Mesenchymal stem cell (in vitro differentiated cells and primary cell): ENCODE results near the gene PAX7.
"Not testable (repeated sequence)": the region's sequence is repeated elsewhere in the genome, so short reads cannot be mapped to it uniquely, and the experiment has no call there.

Experiments
- DNase-seq: peaks from one replicate; pipeline ENCODE4 v3.0.0-alpha.2; 2013
- H2AFZ ChIP-seq: one replicate; pipeline ENCODE4 v1.6.1; 2013; ENCODE audit warnings: low read depth, mild to moderate bottlenecking, control low read depth, inconsistent platforms, low read length, moderate library complexity
- H2AK5ac ChIP-seq: 2 replicates; pipeline ENCODE4 v1.6.1; 2013; ENCODE audit warnings: low read length, moderate library complexity, mild to moderate bottlenecking, inconsistent platforms; ENCODE audit not compliant: severe bottlenecking
- H2BK120ac ChIP-seq: one replicate; pipeline ENCODE4 v1.6.1; 2013; ENCODE audit warnings: low read depth, mild to moderate bottlenecking, inconsistent platforms, low read length, moderate library complexity
- H2BK12ac ChIP-seq, 2 experiments: one replicate each; pipeline ENCODE4 v1.6.1; 2013; ENCODE audit warnings: inconsistent platforms in 2 of 2, low read length in 2 of 2, mild to moderate bottlenecking in 2 of 2, moderate library complexity in 2 of 2, control low read depth in 1 of 2
- H2BK15ac ChIP-seq: one replicate; pipeline ENCODE4 v1.6.1; 2013; ENCODE audit warnings: mild to moderate bottlenecking, low read depth, inconsistent platforms; ENCODE audit not compliant: poor library complexity, severe bottlenecking
- H2BK5ac ChIP-seq: 2 replicates; pipeline ENCODE4 v1.6.1; 2013; ENCODE audit warnings: low read depth, mild to moderate bottlenecking, low read length, control low read depth, inconsistent platforms; ENCODE audit not compliant: poor library complexity, severe bottlenecking
- H3K14ac ChIP-seq, 2 experiments: one replicate each; pipeline ENCODE4 v1.6.1; 2013; ENCODE audit warnings: inconsistent platforms in 2 of 2, low read length in 2 of 2, control low read depth in 1 of 2, mild to moderate bottlenecking in 1 of 2, moderate library complexity in 1 of 2
- H3K18ac ChIP-seq, 2 experiments: one replicate each; pipeline ENCODE4 v1.6.1; 2013; ENCODE audit warnings: inconsistent platforms in 2 of 2, low read length in 2 of 2, control low read depth in 1 of 2, low read depth in 1 of 2, mild to moderate bottlenecking in 1 of 2
- H3K23ac ChIP-seq, 2 experiments: one replicate each; pipeline ENCODE4 v1.6.1; 2013; ENCODE audit warnings: inconsistent platforms in 2 of 2, low read length in 2 of 2, mild to moderate bottlenecking in 2 of 2, moderate library complexity in 2 of 2, control low read depth in 1 of 2
- H3K27ac ChIP-seq: 2 replicates; pipeline ENCODE4 v1.5.1; 2013; ENCODE audit warnings: mild to moderate bottlenecking, moderate library complexity, low read length, control low read depth, inconsistent platforms; ENCODE audit not compliant: poor library complexity, severe bottlenecking
- H3K27me3 ChIP-seq, 2 experiments: 2 replicates each; pipeline versions ENCODE4 v1.6.1 to v1.7.0; 2013; ENCODE audit warnings: low read length in 2 of 2, mild to moderate bottlenecking in 2 of 2, moderate library complexity in 2 of 2, control low read depth in 1 of 2, inconsistent platforms in 1 of 2; ENCODE audit not compliant: control insufficient read depth in 1 of 2, insufficient read depth in 1 of 2
- H3K36me3 ChIP-seq, 2 experiments: 2 replicates each; pipeline versions ENCODE4 v1.6.1 to v1.7.0; 2013; ENCODE audit warnings: low read length in 2 of 2, control low read depth in 1 of 2, inconsistent platforms in 1 of 2, low read depth in 1 of 2, mild to moderate bottlenecking in 1 of 2; ENCODE audit not compliant: insufficient read depth in 2 of 2, control insufficient read depth in 1 of 2
- H3K4ac ChIP-seq, 2 experiments: one replicate each; pipeline ENCODE4 v1.6.1; 2013; ENCODE audit warnings: inconsistent platforms in 2 of 2, low read length in 2 of 2, mild to moderate bottlenecking in 2 of 2, moderate library complexity in 2 of 2, control low read depth in 1 of 2, low read depth in 1 of 2
- H3K4me1 ChIP-seq: 2 replicates; pipeline ENCODE4 v1.6.1; 2013; ENCODE audit warnings: low read depth, low read length, control low read depth; ENCODE audit not compliant: control insufficient read depth, insufficient read depth
- H3K4me2 ChIP-seq: 2 replicates; pipeline ENCODE4 v1.6.1; 2013; ENCODE audit warnings: low read length, mild to moderate bottlenecking, inconsistent platforms; ENCODE audit not compliant: poor library complexity, severe bottlenecking
- H3K4me3 ChIP-seq, 2 experiments: 2 replicates each; pipeline versions ENCODE4 v1.5.1 to v1.7.0; 2013; ENCODE audit warnings: low read length in 2 of 2, mild to moderate bottlenecking in 2 of 2, control low read depth in 1 of 2, low read depth in 1 of 2; ENCODE audit not compliant: insufficient read depth in 1 of 2
- H3K79me1 ChIP-seq: replicated peaks from 2 replicates; pipeline ENCODE4 v1.6.1; 2013; ENCODE audit warnings: mild to moderate bottlenecking, control low read depth, low read length, inconsistent platforms; ENCODE audit not compliant: poor library complexity, severe bottlenecking
- H3K9ac ChIP-seq: 2 replicates; pipeline ENCODE4 v1.7.0; 2013; ENCODE audit warnings: mild to moderate bottlenecking, low read length, moderate library complexity
- H3K9me3 ChIP-seq: 2 replicates; pipeline ENCODE4 v1.7.0; 2013; ENCODE audit warnings: mild to moderate bottlenecking, low read length; ENCODE audit not compliant: control insufficient read depth
- H4K8ac ChIP-seq: one replicate; pipeline ENCODE4 v1.6.1; 2013; ENCODE audit warnings: inconsistent platforms, mild to moderate bottlenecking, low read length, moderate library complexity
- H4K91ac ChIP-seq: one replicate; pipeline ENCODE4 v1.6.1; 2013; ENCODE audit warnings: mild to moderate bottlenecking, low read length, inconsistent platforms
- WGBS: methylation state at CpG from one replicate; pipeline ENCODE4 v1.1.7; 2013; ENCODE audit warnings: mixed read lengths; 5-methylcytosine and 5-hydroxymethylcytosine counted together

Gene PAX7

GRCh38 chr1:18744381-18744780 is 113.7 kb downstream of the PAX7 start:
- H2BK120ac ChIP-seq, H2BK12ac ChIP-seq, H3K9ac ChIP-seq, H3K4me1 ChIP-seq, H2AFZ ChIP-seq, H3K79me1 ChIP-seq, H2BK15ac ChIP-seq, H3K36me3 ChIP-seq, H4K8ac ChIP-seq, H3K18ac ChIP-seq, H3K4me3 ChIP-seq, H3K14ac ChIP-seq, H3K4me2 ChIP-seq, H2BK5ac ChIP-seq, H3K4ac ChIP-seq, H3K27ac ChIP-seq, H4K91ac ChIP-seq, H3K9me3 ChIP-seq, DNase-seq, H3K23ac ChIP-seq, H2AK5ac ChIP-seq: not testable (repeated sequence)
- 81% methylated on average over 1 of the region's 1 CpG for WGBS
- peaks cover 0 to 10% of the 10 kb centered on the region in 2 experiments for H3K27me3 ChIP-seq

GRCh38 chr1:18746981-18747380 is 116.3 kb downstream of the PAX7 start:
- H2BK120ac ChIP-seq, result no peak overlapping the region
- no peak overlapping the region for H3K18ac ChIP-seq
- H3K4me1 ChIP-seq, result no peaks in the 10 kb centered on the region
- no peak overlapping the region for H2BK12ac ChIP-seq
- no peak overlapping the region for H3K23ac ChIP-seq
- no peak overlapping the region for H3K27ac ChIP-seq
- no peak overlapping the region for H2BK15ac ChIP-seq
- H3K79me1 ChIP-seq, result no peaks in the 10 kb centered on the region
- peaks cover 0 to 6% of the 10 kb centered on the region in 2 experiments for H3K27me3 ChIP-seq
- H2AFZ ChIP-seq, result no peak overlapping the region
- H3K9me3 ChIP-seq, result peaks cover 5% of the 10 kb centered on the region
- H4K8ac ChIP-seq, result no peak overlapping the region
- no peak overlapping the region for H2BK5ac ChIP-seq
- 47% methylated on average over 5 of the region's 5 CpGs for WGBS
- H3K4me2 ChIP-seq, result no peak overlapping the region
- H3K14ac ChIP-seq, result no peak overlapping the region
- no peak overlapping the region for H2AK5ac ChIP-seq
- no peak overlapping the region for H3K4me3 ChIP-seq
- H3K9ac ChIP-seq, result no peak overlapping the region
- H4K91ac ChIP-seq, result no peak overlapping the region
- DNase-seq, result no peak
- no peaks in the 10 kb centered on the region for H3K36me3 ChIP-seq
- H3K4ac ChIP-seq, result no peak overlapping the region

- H2AK5ac ChIP-seq, result no peak overlapping the region
- no peak overlapping the region for H4K91ac ChIP-seq
- no peak overlapping the region for H2BK120ac ChIP-seq
- no peaks in the 10 kb centered on the region for H3K4me1 ChIP-seq
- no peak overlapping the region for H3K23ac ChIP-seq
- H3K4ac ChIP-seq, result no peak overlapping the region
- no peak overlapping the region for H2BK12ac ChIP-seq
- H2BK5ac ChIP-seq, result no peak overlapping the region
- H3K79me1 ChIP-seq, result no peaks in the 10 kb centered on the region
- no peak overlapping the region for H3K18ac ChIP-seq
- no peak overlapping the region for H3K27ac ChIP-seq
- H3K14ac ChIP-seq, result no peak overlapping the region
- no peak for DNase-seq
- H3K9ac ChIP-seq, result no peak overlapping the region
- H3K4me3 ChIP-seq, result no peak overlapping the region
- H3K9me3 ChIP-seq, result peaks cover 5% of the 10 kb centered on the region
- WGBS, result no CpG with 5 or more reads among the region's 5 CpGs
- H3K27me3 ChIP-seq, result peaks cover 0 to 6% of the 10 kb centered on the region in 2 experiments
- no peak overlapping the region for H2BK15ac ChIP-seq
- no peak overlapping the region for H2AFZ ChIP-seq
- no peak overlapping the region for H4K8ac ChIP-seq
- H3K4me2 ChIP-seq, result no peak overlapping the region
- no peaks in the 10 kb centered on the region for H3K36me3 ChIP-seq
These were observed 117.0 kb downstream of the PAX7 start for GRCh38 chr1:18747671-18748070.

- H3K9me3 ChIP-seq, result peaks cover 5% of the 10 kb centered on the region
- no peaks in the 10 kb centered on the region for H3K36me3 ChIP-seq
- no peaks in the 10 kb centered on the region for H3K4me1 ChIP-seq
- H3K79me1 ChIP-seq, result no peaks in the 10 kb centered on the region
- 74% methylated on average over 7 of the region's 10 CpGs for WGBS
- H3K4ac ChIP-seq, result no peak overlapping the region
- no peak for DNase-seq
- H2AFZ ChIP-seq, result no peak overlapping the region
- H2BK120ac ChIP-seq, result no peak overlapping the region
- no peak overlapping the region for H2BK15ac ChIP-seq
- H3K23ac ChIP-seq, result no peak overlapping the region
- H3K9ac ChIP-seq, result no peak overlapping the region
- H4K91ac ChIP-seq, result no peak overlapping the region
- no peak overlapping the region for H3K14ac ChIP-seq
- no peak overlapping the region for H2BK12ac ChIP-seq
- H3K27me3 ChIP-seq, result peaks cover 0 to 6% of the 10 kb centered on the region in 2 experiments
- no peak overlapping the region for H4K8ac ChIP-seq
- H3K27ac ChIP-seq, result no peak overlapping the region
- H3K4me3 ChIP-seq, result no peak overlapping the region
- H3K4me2 ChIP-seq, result no peak overlapping the region
- no peak overlapping the region for H2AK5ac ChIP-seq
- H3K18ac ChIP-seq, result no peak overlapping the region
- H2BK5ac ChIP-seq, result no peak overlapping the region
These were observed 117.8 kb downstream of the PAX7 start for GRCh38 chr1:18748435-18748834.
